ENCODE data around the gene PELI1.

GRCh38 chr2:64193491-64193890 lies 49.3 kb upstream of the PELI1 start:
- TF ChIP-seq POLR2A (IDR thresholded peaks at IDR 0.05) (no peak), CTCF (IDR thresholded peaks at IDR 0.05) (no peak)

Measured in uterus (tissue), 2 donors.